Neural cell (in vitro differentiated cells): ENCODE measurements around the gene NOP16. TPM values are rescaled to one million over a fixed set of nuclear protein-coding genes. Genes with fewer than 3 reads are reported as not detected.
A peak's percentile ranks its signal among the peaks of the same experiment; 100 is the strongest.

Source experiments
- H2AFZ ChIP-seq: fragments of 200-600, 300-800 bp; sonication (generic), shearing (Covaris generic); 2 replicates; pipeline ENCODE4 v1.6.0; 2014; ENCODE audit warnings: low read depth, mild to moderate bottlenecking, antibody characterized with exemption, low read length, moderate library complexity
- H3F3A ChIP-seq: fragments of 200-600 bp; shearing (Covaris generic); 2 replicates; pipeline ENCODE4 v1.6.1; 2016; ENCODE audit warnings: mild to moderate bottlenecking, moderate library complexity, mixed read lengths, antibody characterized with exemption, low read length; ENCODE audit not compliant: insufficient read depth, poor library complexity, severe bottlenecking
- H3K27ac ChIP-seq: fragments of 200-600, 300-800 bp; sonication (generic), shearing (Covaris generic); 2 replicates; pipeline ENCODE4 v1.5.1; 2014; ENCODE audit warnings: mild to moderate bottlenecking, low read length, moderate library complexity
- H3K27me3 ChIP-seq: fragments of 300-800, 200-600 bp; sonication (generic), shearing (Covaris generic); 2 replicates; pipeline ENCODE4 v1.6.0; 2014; ENCODE audit warnings: mild to moderate bottlenecking, low read depth, low read length, moderate library complexity; ENCODE audit not compliant: insufficient read depth
- H3K36me3 ChIP-seq: fragments of 300-800, 200-600 bp; sonication (generic), shearing (Covaris generic); 2 replicates; pipeline ENCODE4 v1.5.1; 2014; ENCODE audit warnings: mild to moderate bottlenecking, antibody characterized with exemption, low read length, moderate library complexity; ENCODE audit not compliant: insufficient read depth
- H3K4me2 ChIP-seq: fragments of 300-800, 200-600 bp; sonication (generic), shearing (Covaris generic); 2 replicates; pipeline ENCODE4 v1.6.0; 2014; ENCODE audit warnings: mild to moderate bottlenecking, low read length
- H3K4me3 ChIP-seq: fragments of 300-800, 200-600 bp; sonication (generic), shearing (Covaris generic); 2 replicates; pipeline ENCODE4 v1.5.1; 2014; ENCODE audit warnings: mild to moderate bottlenecking, low read length, moderate library complexity
- H3K79me2 ChIP-seq: fragments of 200-600 bp; shearing (Covaris generic); replicated peaks from 2 replicates; pipeline ENCODE4 v1.6.0; 2014; ENCODE audit warnings: mild to moderate bottlenecking, low read length, moderate library complexity; ENCODE audit not compliant: insufficient read depth
- H3K9ac ChIP-seq: fragments of 300-800, 200-600 bp; sonication (generic), shearing (Covaris generic); 2 replicates; pipeline ENCODE4 v1.6.1; 2016; ENCODE audit warnings: mild to moderate bottlenecking, low read length, mixed read lengths
- H3K9me2 ChIP-seq: fragments of 200-600 bp; shearing (Covaris generic); 2 replicates; pipeline ENCODE4 v1.6.1; 2016; ENCODE audit warnings: mild to moderate bottlenecking, low read length, mixed read lengths; ENCODE audit not compliant: insufficient read depth
- H3K9me3 ChIP-seq: fragments of 200-600, 300-800 bp; sonication (generic), shearing (Covaris generic); 2 replicates; pipeline ENCODE4 v1.6.1; 2016; ENCODE audit warnings: mild to moderate bottlenecking, mixed run types, low read length, moderate library complexity, mixed read lengths
- H4K20me1 ChIP-seq: fragments of 200-600 bp; shearing (Covaris generic); 2 replicates; pipeline ENCODE4 v1.6.1; 2016; ENCODE audit warnings: mild to moderate bottlenecking, mixed run types; ENCODE audit not compliant: insufficient read depth
- CTCF ChIP-seq: fragments of 450-650 bp; IDR thresholded peaks from 2 replicates; pipeline ENCODE4 v1.5.1; 2014; ENCODE audit warnings: antibody characterized with exemption, mild to moderate bottlenecking, moderate library complexity; ENCODE audit not compliant: poor library complexity, severe bottlenecking
- EP300 ChIP-seq: fragments of 450-650 bp; conservative IDR thresholded peaks from 2 replicates; pipeline ENCODE4 v1.6.1; 2014; ENCODE audit warnings: antibody characterized with exemption, mild to moderate bottlenecking, moderate library complexity; ENCODE audit not compliant: poor library complexity, severe bottlenecking
- EZH2 ChIP-seq: fragments of 200-600, 300-800 bp; shearing (Covaris generic), sonication (generic); IDR thresholded peaks from 2 replicates; pipeline ENCODE4 v1.6.1; 2014; ENCODE audit warnings: antibody characterized with exemption, low read length, borderline replicate concordance, mild to moderate bottlenecking; ENCODE audit not compliant: insufficient read depth, poor library complexity, severe bottlenecking
- MXI1 ChIP-seq: fragments of 450-650 bp; conservative IDR thresholded peaks from 2 replicates; pipeline ENCODE4 v1.6.1; 2014; ENCODE audit warnings: antibody characterized with exemption, mild to moderate bottlenecking; ENCODE audit not compliant: poor library complexity, severe bottlenecking
- POLR2AphosphoS5 ChIP-seq: IDR thresholded peaks from 2 replicates; pipeline ENCODE4 v1.6.1; 2012
- RAD21 ChIP-seq: fragments of 450-650 bp; conservative IDR thresholded peaks from 2 replicates; pipeline ENCODE4 v1.6.1; 2014; ENCODE audit warnings: antibody characterized with exemption, mild to moderate bottlenecking, moderate library complexity
- SMC3 ChIP-seq: fragments of 450-650 bp; conservative IDR thresholded peaks from 2 replicates; pipeline ENCODE4 v1.6.1; 2014; ENCODE audit warnings: antibody characterized with exemption, mild to moderate bottlenecking, moderate library complexity; ENCODE audit not compliant: poor library complexity
- TAF1 ChIP-seq: IDR thresholded peaks from 2 replicates; pipeline ENCODE4 v1.6.1; 2012; ENCODE audit warnings: low read depth
- polyA plus RNA-seq: library from polyadenylated mRNA; depleted of rRNA; stranded (reverse); fragments of >200 nt; gene quantifications from 2 replicates; pipeline ENCODE4 v1.2.3, GENCODE V29; 2014
- TF ChIP-seq, protein P1 (sequence below): IDR thresholded peaks from 2 replicates; pipeline ENCODE4 v1.6.1; 2012; ENCODE audit warnings: borderline replicate concordance

The NOP16 gene
- polyA plus RNA-seq, 1 donor from 2014 or later: 23.9 TPM

- TF ChIP-seq RAD21 (no peak), EP300 (no peak), EZH2 (no peak), TAF1 (no peak), MXI1 (no peak), SMC3 (no peak)
- TF ChIP-seq, protein P1, sequence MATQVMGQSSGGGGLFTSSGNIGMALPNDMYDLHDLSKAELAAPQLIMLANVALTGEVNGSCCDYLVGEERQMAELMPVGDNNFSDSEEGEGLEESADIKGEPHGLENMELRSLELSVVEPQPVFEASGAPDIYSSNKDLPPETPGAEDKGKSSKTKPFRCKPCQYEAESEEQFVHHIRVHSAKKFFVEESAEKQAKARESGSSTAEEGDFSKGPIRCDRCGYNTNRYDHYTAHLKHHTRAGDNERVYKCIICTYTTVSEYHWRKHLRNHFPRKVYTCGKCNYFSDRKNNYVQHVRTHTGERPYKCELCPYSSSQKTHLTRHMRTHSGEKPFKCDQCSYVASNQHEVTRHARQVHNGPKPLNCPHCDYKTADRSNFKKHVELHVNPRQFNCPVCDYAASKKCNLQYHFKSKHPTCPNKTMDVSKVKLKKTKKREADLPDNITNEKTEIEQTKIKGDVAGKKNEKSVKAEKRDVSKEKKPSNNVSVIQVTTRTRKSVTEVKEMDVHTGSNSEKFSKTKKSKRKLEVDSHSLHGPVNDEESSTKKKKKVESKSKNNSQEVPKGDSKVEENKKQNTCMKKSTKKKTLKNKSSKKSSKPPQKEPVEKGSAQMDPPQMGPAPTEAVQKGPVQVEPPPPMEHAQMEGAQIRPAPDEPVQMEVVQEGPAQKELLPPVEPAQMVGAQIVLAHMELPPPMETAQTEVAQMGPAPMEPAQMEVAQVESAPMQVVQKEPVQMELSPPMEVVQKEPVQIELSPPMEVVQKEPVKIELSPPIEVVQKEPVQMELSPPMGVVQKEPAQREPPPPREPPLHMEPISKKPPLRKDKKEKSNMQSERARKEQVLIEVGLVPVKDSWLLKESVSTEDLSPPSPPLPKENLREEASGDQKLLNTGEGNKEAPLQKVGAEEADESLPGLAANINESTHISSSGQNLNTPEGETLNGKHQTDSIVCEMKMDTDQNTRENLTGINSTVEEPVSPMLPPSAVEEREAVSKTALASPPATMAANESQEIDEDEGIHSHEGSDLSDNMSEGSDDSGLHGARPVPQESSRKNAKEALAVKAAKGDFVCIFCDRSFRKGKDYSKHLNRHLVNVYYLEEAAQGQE: no peak
- no peaks in the 10 kb centered on the region for H3K9me2 ChIP-seq
- H3K4me3 ChIP-seq: peak overlapping the region; percentile 95
- no peaks in the 10 kb centered on the region for H3K27me3 ChIP-seq
- no peaks in the 10 kb centered on the region for H3F3A ChIP-seq
- no peaks in the 10 kb centered on the region for H4K20me1 ChIP-seq
- H3K36me3 ChIP-seq: no peaks in the 10 kb centered on the region
- H2AFZ ChIP-seq: no peak overlapping the region
- H3K9ac ChIP-seq: no peak overlapping the region
- H3K79me2 ChIP-seq: peaks cover 4% of the 10 kb centered on the region
- H3K27ac ChIP-seq: no peak overlapping the region
- H3K4me2 ChIP-seq: no peak overlapping the region
- H3K9me3 ChIP-seq: no peaks in the 10 kb centered on the region
Measured at GRCh38 chr5:176412517-176413254, 24.3 kb upstream of the NOP16 start.

DNA sequence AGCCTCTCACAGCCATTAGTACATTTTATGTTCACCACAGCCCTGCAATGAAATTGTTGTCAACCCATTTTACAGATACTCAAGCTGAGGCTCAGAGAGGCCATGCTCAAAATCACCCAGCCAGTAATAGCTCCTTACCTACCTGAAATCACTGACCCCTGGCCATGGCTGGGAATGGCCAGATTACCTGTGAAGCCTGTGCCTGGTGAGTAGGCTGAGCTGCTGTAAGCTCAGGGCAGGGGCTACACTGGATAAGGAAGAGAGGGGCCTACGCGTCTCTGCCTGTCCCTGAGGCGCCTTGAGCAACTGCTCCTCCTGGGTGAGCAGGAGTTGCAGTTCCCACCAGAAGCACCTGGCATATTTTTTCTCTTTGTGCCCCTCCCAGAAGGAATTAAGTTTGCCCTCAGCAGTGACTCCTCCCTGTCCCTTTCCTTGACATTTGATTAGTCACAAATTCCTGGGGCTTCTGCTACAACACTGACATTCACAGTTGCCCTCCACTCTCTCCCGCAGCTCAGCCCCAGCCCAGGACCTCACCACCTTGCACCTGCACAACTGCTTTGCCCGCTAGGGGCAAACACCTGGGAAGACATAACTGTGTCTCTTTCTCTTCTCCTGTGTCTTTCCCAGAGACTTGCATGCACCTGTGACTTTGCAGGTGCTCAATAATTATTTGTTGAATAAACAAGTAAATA lies 22.2 kb upstream of the NOP16 start:
- Histone ChIP-seq H3F3A (no peaks in the 10 kb centered on the region), H3K9ac (no peak overlapping the region), H3K9me3 (no peaks in the 10 kb centered on the region), H3K36me3 (no peaks in the 10 kb centered on the region), H2AFZ (no peak overlapping the region), H3K9me2 (no peaks in the 10 kb centered on the region), H3K27ac (no peak overlapping the region), H3K79me2 (peaks cover 2% of the 10 kb centered on the region), H3K4me2 (no peak overlapping the region), H3K27me3 (no peaks in the 10 kb centered on the region), H3K4me3 (no peak overlapping the region), H4K20me1 (no peaks in the 10 kb centered on the region)
- TF ChIP-seq TAF1 (no peak), POLR2AphosphoS5 (no peak), CTCF (no peak), SMC3 (no peak), RAD21 (no peak)
- TF ChIP-seq, protein P1: no peak
